T-helper 2 cell treated with Interferon-gamma antibody and Interleukin-4, amounts not matched to agents 100 ng/mL and 5 ng/mL, for 36 hours (primary cell): ENCODE data around the gene LACTBL1. TPM values are rescaled to one million over a fixed set of nuclear protein-coding genes. Genes with fewer than 3 reads are reported as not detected.

Source experiments
- intact Hi-C: fragments of 100-400 bp; cut with micrococcal nuclease; formaldehyde crosslinking; loops from one replicate; pipeline ENCODE4 v1.15.1; 2023
- total RNA-seq: library from RNA; stranded (reverse); gene quantifications from 2 replicates; pipeline ENCODE4 v1.2.3, GENCODE V29; 2022

LACTBL1 gene
- total RNA-seq, 1 donor from 2014 or later: not detected

- intact Hi-C loops: no loop called here
Observed at GRCh38 chr1:22913421-22914141, 59.1 kb downstream of the LACTBL1 start.

- intact Hi-C loops: no loop called here
Observed at GRCh38 chr1:22912311-22912710, 60.4 kb downstream of the LACTBL1 start.

GRCh38 chr1:22910986-22911651 is 61.5 kb downstream of the LACTBL1 start:
- intact Hi-C loops: no loop called here

- intact Hi-C loops: no loop called here
Observed at GRCh38 chr1:22910286-22910685, 62.4 kb downstream of the LACTBL1 start.

- intact Hi-C loops: no loop called here
Observed at GRCh38 chr1:22908880-22909426, 63.7 kb downstream of the LACTBL1 start.

GRCh38 chr1:22907528-22907927 is 65.1 kb downstream of the LACTBL1 start:
- intact Hi-C loops: no loop called here

- intact Hi-C loops: no loop called here
Observed at GRCh38 chr1:22906968-22907367, 65.7 kb downstream of the LACTBL1 start.

GRCh38 chr1:22903113-22903512 is 69.6 kb downstream of the LACTBL1 start:
- intact Hi-C loops: no loop called here

Other genes with a start within 250 kb of the LACTBL1 start
- not detected in 2 replicates for gene TEX46, start 43.0 kb upstream of the LACTBL1 start, total RNA-seq
- gene KDM1A, start 46.6 kb upstream of the LACTBL1 start, total RNA-seq: 57.9 and 58.9 TPM in 2 replicates
- gene LUZP1, start 196.0 kb upstream of the LACTBL1 start, total RNA-seq: 18.6 and 20.3 TPM in 2 replicates
- not detected in 2 replicates for gene HTR1D, start 244.6 kb upstream of the LACTBL1 start, total RNA-seq